Stimulated activated CD8-positive, alpha-beta memory T cell treated with anti-CD3 and anti-CD28 coated beads, Interleukin-7, amount 100 ng/mL, for 24 hours (primary cell): ENCODE data around the gene ACP5.
A peak's percentile ranks its signal among the peaks of the same experiment; 100 is the strongest.
"Not testable (repeated sequence)": the region's sequence is repeated elsewhere in the genome, so short reads cannot be mapped to it uniquely, and the experiment has no call there.

ENCODE experiments used
- DNase-seq: peaks from one replicate; pipeline ENCODE4 v3.0.0-alpha.2; 2020; ENCODE audit warnings: low read depth

The ACP5 gene

GRCh38 chr19:11577451-11578257, at the start of gene ACP5:
ACP5 (minus strand) TSS chr19:11577645; CDS start chr19:11577317, 328 bp downstream.
- no peak for DNase-seq

- DNase-seq, result no peak
Observed at GRCh38 chr19:11626252-11626651, 48.8 kb upstream of the ACP5 start.

GRCh38 chr19:11624069-11624463, 46.6 kb upstream of the ACP5 start:
- DNase-seq, result no peak

- not testable (repeated sequence) for DNase-seq
Observed at GRCh38 chr19:11622401-11622800, 45.0 kb upstream of the ACP5 start.

- DNase-seq, result no peak
Observed at GRCh38 chr19:11620553-11620952, 43.1 kb upstream of the ACP5 start.

GRCh38 chr19:11617180-11618062, 40.0 kb upstream of the ACP5 start:
- no peak for DNase-seq

GRCh38 chr19:11612816-11613511, 35.5 kb upstream of the ACP5 start:
- no peak for DNase-seq

GRCh38 chr19:11611730-11612129, 34.3 kb upstream of the ACP5 start:
- DNase-seq, result no peak

GRCh38 chr19:11606484-11606883, 29.0 kb upstream of the ACP5 start:
- no peak for DNase-seq

GRCh38 chr19:11599704-11600103, 22.3 kb upstream of the ACP5 start:
- DNase-seq, result not testable (repeated sequence)

- DNase-seq, result no peak
Observed at GRCh38 chr19:11598746-11599145, 21.3 kb upstream of the ACP5 start.

GRCh38 chr19:11598103-11598483, 20.6 kb upstream of the ACP5 start:
- no peak for DNase-seq

GRCh38 chr19:11597202-11598102, 20.0 kb upstream of the ACP5 start, which contains the start of gene ZNF627:
ZNF627 (plus strand) TSS chr19:11597483; CDS start chr19:11597628, 145 bp downstream.
- DNase-seq, result peak; percentile 96

GRCh38 chr19:11596156-11596555, 18.7 kb upstream of the ACP5 start:
- DNase-seq, result no peak

GRCh38 chr19:11594084-11594483, 16.6 kb upstream of the ACP5 start:
- no peak for DNase-seq

- DNase-seq, result no peak
Observed at GRCh38 chr19:11587975-11588631, 10.7 kb upstream of the ACP5 start.

GRCh38 chr19:11587302-11587974, 10.0 kb upstream of the ACP5 start:
- peak; percentile 67 for DNase-seq

- DNase-seq, result no peak
Observed at GRCh38 chr19:11586331-11586730, 8.9 kb upstream of the ACP5 start.

- DNase-seq, result no peak
Observed at GRCh38 chr19:11581740-11582139, 4.3 kb upstream of the ACP5 start.

GRCh38 chr19:11580116-11580515, 2.7 kb upstream of the ACP5 start:
- DNase-seq, result no peak
